ENCODE data around the gene SOX5.

Gene SOX5

DNA sequence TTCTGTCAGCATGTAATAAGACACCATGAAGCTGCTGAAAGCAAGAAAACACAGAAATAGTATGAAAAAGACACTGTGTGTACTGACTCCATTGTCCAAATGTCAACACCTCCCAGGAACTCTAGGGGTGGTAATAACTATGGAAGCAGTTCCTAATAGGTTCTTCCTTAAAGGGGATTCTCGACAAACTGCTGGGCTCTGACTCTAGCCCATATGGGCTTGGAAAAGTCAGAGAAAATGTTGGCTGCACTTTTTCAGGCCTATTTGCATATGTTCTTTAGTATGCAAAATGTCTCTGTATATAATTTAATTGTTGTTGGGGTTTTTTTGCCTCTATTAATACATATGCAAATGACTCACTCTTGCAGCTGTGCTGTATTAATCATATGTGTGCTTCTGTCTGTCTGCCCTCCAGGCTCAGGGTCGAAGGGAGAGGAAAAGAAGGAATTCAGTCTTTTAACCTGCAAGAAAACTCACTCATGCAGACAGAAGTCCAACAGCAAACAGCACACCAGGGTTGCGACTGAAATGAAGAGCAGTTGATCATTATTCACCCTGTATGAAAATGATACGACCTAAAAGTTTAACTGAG is 317.6 kb downstream of the SOX5 start:
- no peak for DNase-seq (ENCODE audit: low spot score)
- TF ChIP-seq, protein P1, sequence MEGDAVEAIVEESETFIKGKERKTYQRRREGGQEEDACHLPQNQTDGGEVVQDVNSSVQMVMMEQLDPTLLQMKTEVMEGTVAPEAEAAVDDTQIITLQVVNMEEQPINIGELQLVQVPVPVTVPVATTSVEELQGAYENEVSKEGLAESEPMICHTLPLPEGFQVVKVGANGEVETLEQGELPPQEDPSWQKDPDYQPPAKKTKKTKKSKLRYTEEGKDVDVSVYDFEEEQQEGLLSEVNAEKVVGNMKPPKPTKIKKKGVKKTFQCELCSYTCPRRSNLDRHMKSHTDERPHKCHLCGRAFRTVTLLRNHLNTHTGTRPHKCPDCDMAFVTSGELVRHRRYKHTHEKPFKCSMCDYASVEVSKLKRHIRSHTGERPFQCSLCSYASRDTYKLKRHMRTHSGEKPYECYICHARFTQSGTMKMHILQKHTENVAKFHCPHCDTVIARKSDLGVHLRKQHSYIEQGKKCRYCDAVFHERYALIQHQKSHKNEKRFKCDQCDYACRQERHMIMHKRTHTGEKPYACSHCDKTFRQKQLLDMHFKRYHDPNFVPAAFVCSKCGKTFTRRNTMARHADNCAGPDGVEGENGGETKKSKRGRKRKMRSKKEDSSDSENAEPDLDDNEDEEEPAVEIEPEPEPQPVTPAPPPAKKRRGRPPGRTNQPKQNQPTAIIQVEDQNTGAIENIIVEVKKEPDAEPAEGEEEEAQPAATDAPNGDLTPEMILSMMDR (IDR thresholded peaks at IDR 0.05; ENCODE audit: extremely low read depth, missing control alignments), result no peak

DNA sequence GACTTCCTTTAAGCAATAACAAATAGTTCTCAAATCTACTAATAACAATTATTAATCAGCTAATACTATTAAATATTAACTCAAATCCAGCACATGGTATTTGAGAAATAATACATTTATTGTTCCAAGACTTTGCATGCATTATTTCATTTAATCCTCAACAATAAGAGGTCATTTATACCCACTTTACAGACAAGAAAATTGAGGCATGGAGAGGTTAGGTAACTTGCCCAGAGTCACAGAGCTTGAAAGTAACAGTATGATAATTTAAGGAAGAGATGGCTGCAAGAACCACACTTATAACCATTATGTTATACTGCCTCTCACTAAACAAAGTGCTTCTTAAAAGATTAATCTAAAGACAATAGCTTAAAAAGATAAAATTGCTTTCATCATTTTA is 318.9 kb downstream of the SOX5 start:
- TF ChIP-seq, protein P1 (IDR thresholded peaks at IDR 0.05; ENCODE audit: extremely low read depth, missing control alignments), result no peak

DNA sequence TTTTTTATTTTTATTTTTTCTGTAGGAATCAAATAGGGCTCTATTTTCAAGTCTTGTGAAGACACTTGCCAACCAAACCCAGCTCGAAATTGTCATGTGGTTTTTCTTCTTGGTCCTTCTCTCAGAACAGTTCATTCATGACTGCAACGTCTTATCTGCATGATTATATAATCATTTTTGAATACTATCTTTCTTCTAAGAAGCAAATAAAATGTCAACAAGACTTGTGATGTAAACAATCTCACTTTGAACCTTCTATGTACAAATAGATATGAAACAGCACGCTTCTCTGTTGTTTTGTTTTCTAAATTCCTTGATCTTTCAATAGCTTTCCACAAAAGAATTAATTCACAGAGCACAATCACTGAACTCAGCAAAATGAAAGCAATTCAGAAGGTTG is 320.7 kb downstream of the SOX5 start:
- DNase-seq (ENCODE audit: low spot score), result no peak
- TF ChIP-seq, protein P1 (IDR thresholded peaks at IDR 0.05; ENCODE audit: extremely low read depth, missing control alignments), result no peak

More for the DNA sequence above, 318.9 kb downstream of the SOX5 start:
- DNase-seq (ENCODE audit: low spot score), result no peak

DNA sequence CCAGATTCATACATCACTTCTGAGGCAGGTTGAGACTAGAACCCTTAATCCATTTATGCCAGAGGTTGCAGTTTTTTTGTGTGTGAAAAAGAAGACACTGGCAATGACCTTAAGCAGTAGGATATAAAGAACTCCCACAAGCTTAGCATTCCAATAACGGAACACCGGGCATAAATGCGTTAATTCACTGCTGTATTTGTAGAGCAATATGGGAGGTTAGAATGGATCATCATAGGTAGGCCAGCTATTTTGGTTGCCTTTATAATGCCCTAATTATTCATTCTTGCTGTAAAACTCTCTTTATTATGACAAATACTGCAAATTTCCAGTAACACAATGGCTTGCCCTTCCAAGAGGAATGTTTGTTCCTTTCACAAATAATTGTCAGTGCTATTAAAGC is 322.7 kb downstream of the SOX5 start:
- TF ChIP-seq, protein P1 (IDR thresholded peaks at IDR 0.05; ENCODE audit: extremely low read depth, missing control alignments), result no peak
- no peak for DNase-seq (ENCODE audit: low spot score)

DNA sequence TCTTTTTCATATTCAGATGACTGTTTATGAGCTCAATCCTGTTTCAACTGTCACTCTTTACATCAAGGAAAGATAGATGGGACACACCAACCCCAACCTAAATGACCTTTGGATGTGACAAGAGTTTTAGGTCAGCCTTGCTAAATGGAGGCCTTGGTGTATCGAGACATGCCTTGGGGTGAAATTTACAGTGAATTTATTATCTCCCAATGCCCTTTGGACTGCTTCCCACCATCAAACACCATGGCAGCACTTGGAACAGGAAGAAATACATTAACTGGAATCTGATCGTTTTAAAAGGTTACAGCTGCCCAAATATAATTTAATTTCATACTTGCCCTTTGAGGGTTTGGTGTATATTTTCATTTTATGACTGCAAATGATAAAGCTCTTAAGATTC is 327.6 kb downstream of the SOX5 start:
- TF ChIP-seq, protein P1 (IDR thresholded peaks at IDR 0.05; ENCODE audit: extremely low read depth, missing control alignments), result no peak
- DNase-seq (ENCODE audit: low spot score), result no peak

DNA sequence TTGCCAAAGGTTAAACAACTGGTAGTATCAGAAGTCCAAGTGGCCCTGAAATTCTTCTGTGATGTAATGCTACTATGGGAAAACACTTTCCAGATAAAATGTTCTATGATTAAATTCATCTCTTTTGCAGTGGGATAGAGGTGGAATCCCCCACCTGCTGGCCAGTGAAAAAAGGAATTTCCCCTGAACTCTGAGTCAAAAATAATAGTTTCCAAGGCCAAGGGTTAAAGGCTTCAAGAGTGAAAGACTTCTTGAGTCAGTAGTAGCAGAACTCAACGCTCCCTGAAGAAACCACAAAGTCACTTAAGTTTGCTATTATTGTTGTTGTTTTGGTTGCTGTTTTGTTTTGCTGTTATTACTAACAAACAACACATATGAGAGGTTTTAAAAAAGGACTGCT is 330.8 kb downstream of the SOX5 start:
- TF ChIP-seq, protein P1 (IDR thresholded peaks at IDR 0.05; ENCODE audit: extremely low read depth, missing control alignments), result no peak
- DNase-seq (ENCODE audit: low spot score), result no peak

DNA sequence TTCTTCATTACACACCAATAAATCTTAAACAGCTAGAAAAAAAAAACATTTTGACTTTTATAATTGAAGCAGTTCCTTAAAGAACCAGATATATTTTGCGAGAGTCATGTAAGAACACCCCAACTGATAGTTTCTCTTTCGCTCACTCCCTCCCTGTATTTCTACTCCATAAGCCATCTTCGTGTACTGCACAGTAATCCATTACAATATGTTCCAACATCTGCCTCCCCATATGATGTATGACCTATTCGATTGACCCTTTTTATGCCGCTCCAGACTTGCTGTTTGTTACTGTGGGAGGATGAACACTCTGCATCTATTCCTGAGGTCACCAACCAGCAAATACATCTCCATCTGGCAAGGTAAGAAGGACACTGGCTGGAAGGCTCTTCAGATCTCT is 331.7 kb downstream of the SOX5 start:
- TF ChIP-seq, protein P1 (IDR thresholded peaks at IDR 0.05; ENCODE audit: extremely low read depth, missing control alignments), result no peak
- no peak for DNase-seq (ENCODE audit: low spot score)

Data from GM20000 (cell line).